ENCODE data around the gene FAM72D.
"Not testable (repeated sequence)": the region's sequence is repeated elsewhere in the genome, so short reads cannot be mapped to it uniquely, and the experiment has no call there.

Gene FAM72D

GRCh38 chr1:145111674-145112073, 15.9 kb downstream of the FAM72D start:
- no CpG with 5 or more reads among the region's 3 CpGs for WGBS, 2 donors (ENCODE audit: extremely low coverage in 2 of 2, insufficient read length in 2 of 2, insufficient replicate concordance in 1 of 2)
- H2BK5ac ChIP-seq (ENCODE audit: low read length) = not testable (repeated sequence)

GRCh38 chr1:145112703-145113102, 16.9 kb downstream of the FAM72D start:
- not testable (repeated sequence) for H2BK12ac ChIP-seq (ENCODE audit: low read length); H3K18ac ChIP-seq (ENCODE audit: low read length); H2AK5ac ChIP-seq (ENCODE audit: low read depth, low read length); H4K91ac ChIP-seq (ENCODE audit: low read depth, low read length, poor library complexity); H2AFZ ChIP-seq (ENCODE audit: low read length); H3K9ac ChIP-seq (ENCODE audit: low read depth, low read length, poor library complexity); H3K4me1 ChIP-seq (ENCODE audit: control insufficient read depth in 2 of 2, insufficient read depth in 1 of 2, low read depth in 1 of 2, low read length in 2 of 2); H2BK5ac ChIP-seq (ENCODE audit: low read length); H3K23ac ChIP-seq (ENCODE audit: low read depth, low read length, poor library complexity); H3K36me3 ChIP-seq (replicated peaks in 1 of 2; ENCODE audit: control insufficient read depth in 2 of 2, insufficient read depth in 2 of 2, low read length in 2 of 2); H2BK15ac ChIP-seq (ENCODE audit: low read length); H3K14ac ChIP-seq (ENCODE audit: low read length); H3K27me3 ChIP-seq (ENCODE audit: control insufficient read depth in 3 of 3, insufficient read depth in 3 of 3, low read depth in 1 of 3, low read length in 3 of 3); H3K79me1 ChIP-seq (ENCODE audit: low read depth, low read length); H2BK120ac ChIP-seq (ENCODE audit: low read depth, low read length); H3K4me3 ChIP-seq (ENCODE audit: low read length in 2 of 2); H3K4me2 ChIP-seq (ENCODE audit: insufficient read depth, low read length, poor library complexity, severe bottlenecking); H4K8ac ChIP-seq (ENCODE audit: low read depth, low read length); H3K9me3 ChIP-seq (replicated peaks in 1 of 2; ENCODE audit: control insufficient read depth in 2 of 2, insufficient read depth in 1 of 2, low read depth in 1 of 2, low read length in 2 of 2); H3K27ac ChIP-seq (replicated peaks; ENCODE audit: low read length); DNase-seq (ENCODE audit: low spot score); H3K4ac ChIP-seq (ENCODE audit: low read length)
- no CpG with 5 or more reads among the region's 3 CpGs for WGBS, 2 donors (ENCODE audit: extremely low coverage in 2 of 2, insufficient read length in 2 of 2, insufficient replicate concordance in 1 of 2)

More at GRCh38 chr1:145111674-145112073, 15.9 kb downstream of the FAM72D start:
- H3K4ac ChIP-seq (ENCODE audit: low read length); H3K27me3 ChIP-seq (ENCODE audit: control insufficient read depth in 3 of 3, insufficient read depth in 3 of 3, low read depth in 1 of 3, low read length in 3 of 3); H3K4me3 ChIP-seq (ENCODE audit: low read length in 2 of 2); H3K23ac ChIP-seq (ENCODE audit: low read depth, low read length, poor library complexity); H2AFZ ChIP-seq (ENCODE audit: low read length); H3K4me2 ChIP-seq (ENCODE audit: insufficient read depth, low read length, poor library complexity, severe bottlenecking); H3K36me3 ChIP-seq (replicated peaks in 1 of 2; ENCODE audit: control insufficient read depth in 2 of 2, insufficient read depth in 2 of 2, low read length in 2 of 2); DNase-seq (ENCODE audit: low spot score); H4K91ac ChIP-seq (ENCODE audit: low read depth, low read length, poor library complexity); H3K9ac ChIP-seq (ENCODE audit: low read depth, low read length, poor library complexity); H3K4me1 ChIP-seq (ENCODE audit: control insufficient read depth in 2 of 2, insufficient read depth in 1 of 2, low read depth in 1 of 2, low read length in 2 of 2); H3K14ac ChIP-seq (ENCODE audit: low read length); H2BK120ac ChIP-seq (ENCODE audit: low read depth, low read length); H3K18ac ChIP-seq (ENCODE audit: low read length); H2AK5ac ChIP-seq (ENCODE audit: low read depth, low read length); H3K9me3 ChIP-seq (replicated peaks in 1 of 2; ENCODE audit: control insufficient read depth in 2 of 2, insufficient read depth in 1 of 2, low read depth in 1 of 2, low read length in 2 of 2); H3K27ac ChIP-seq (replicated peaks; ENCODE audit: low read length); H2BK12ac ChIP-seq (ENCODE audit: low read length); H4K8ac ChIP-seq (ENCODE audit: low read depth, low read length); H2BK15ac ChIP-seq (ENCODE audit: low read length); H3K79me1 ChIP-seq (ENCODE audit: low read depth, low read length): not testable (repeated sequence)

GRCh38 chr1:145114560-145115057, 18.8 kb downstream of the FAM72D start:
- H2BK5ac ChIP-seq (ENCODE audit: low read length); H2BK120ac ChIP-seq (ENCODE audit: low read depth, low read length); H2BK15ac ChIP-seq (ENCODE audit: low read length); H3K79me1 ChIP-seq (ENCODE audit: low read depth, low read length); H3K4me2 ChIP-seq (ENCODE audit: insufficient read depth, low read length, poor library complexity, severe bottlenecking); H3K4ac ChIP-seq (ENCODE audit: low read length); H3K4me3 ChIP-seq (ENCODE audit: low read length in 2 of 2); H3K14ac ChIP-seq (ENCODE audit: low read length); H2BK12ac ChIP-seq (ENCODE audit: low read length); H4K91ac ChIP-seq (ENCODE audit: low read depth, low read length, poor library complexity); H3K27ac ChIP-seq (replicated peaks; ENCODE audit: low read length); H3K18ac ChIP-seq (ENCODE audit: low read length); H3K36me3 ChIP-seq (replicated peaks in 1 of 2; ENCODE audit: control insufficient read depth in 2 of 2, insufficient read depth in 2 of 2, low read length in 2 of 2); H3K9ac ChIP-seq (ENCODE audit: low read depth, low read length, poor library complexity); H2AK5ac ChIP-seq (ENCODE audit: low read depth, low read length); H2AFZ ChIP-seq (ENCODE audit: low read length); H3K27me3 ChIP-seq (ENCODE audit: control insufficient read depth in 3 of 3, insufficient read depth in 3 of 3, low read depth in 1 of 3, low read length in 3 of 3); H3K9me3 ChIP-seq (replicated peaks in 1 of 2; ENCODE audit: control insufficient read depth in 2 of 2, insufficient read depth in 1 of 2, low read depth in 1 of 2, low read length in 2 of 2); H3K4me1 ChIP-seq (ENCODE audit: control insufficient read depth in 2 of 2, insufficient read depth in 1 of 2, low read depth in 1 of 2, low read length in 2 of 2); H4K8ac ChIP-seq (ENCODE audit: low read depth, low read length); H3K23ac ChIP-seq (ENCODE audit: low read depth, low read length, poor library complexity); DNase-seq (ENCODE audit: low spot score): not testable (repeated sequence)
- WGBS, 2 donors (ENCODE audit: extremely low coverage in 2 of 2, insufficient read length in 2 of 2, insufficient replicate concordance in 1 of 2) = no CpG with 5 or more reads among the region's 1 CpG

GRCh38 chr1:145115587-145116493, 20.1 kb downstream of the FAM72D start:
- not testable (repeated sequence) for H3K36me3 ChIP-seq (replicated peaks in 1 of 2; ENCODE audit: control insufficient read depth in 2 of 2, insufficient read depth in 2 of 2, low read length in 2 of 2); H4K8ac ChIP-seq (ENCODE audit: low read depth, low read length); H2BK15ac ChIP-seq (ENCODE audit: low read length); H3K14ac ChIP-seq (ENCODE audit: low read length); H3K23ac ChIP-seq (ENCODE audit: low read depth, low read length, poor library complexity); H3K27me3 ChIP-seq (ENCODE audit: control insufficient read depth in 3 of 3, insufficient read depth in 3 of 3, low read depth in 1 of 3, low read length in 3 of 3); H3K79me1 ChIP-seq (ENCODE audit: low read depth, low read length); H3K4ac ChIP-seq (ENCODE audit: low read length); H2AFZ ChIP-seq (ENCODE audit: low read length); H2BK120ac ChIP-seq (ENCODE audit: low read depth, low read length); H3K9ac ChIP-seq (ENCODE audit: low read depth, low read length, poor library complexity); H3K4me1 ChIP-seq (ENCODE audit: control insufficient read depth in 2 of 2, insufficient read depth in 1 of 2, low read depth in 1 of 2, low read length in 2 of 2); H2BK5ac ChIP-seq (ENCODE audit: low read length); DNase-seq (ENCODE audit: low spot score); H3K27ac ChIP-seq (replicated peaks; ENCODE audit: low read length); H3K9me3 ChIP-seq (replicated peaks in 1 of 2; ENCODE audit: control insufficient read depth in 2 of 2, insufficient read depth in 1 of 2, low read depth in 1 of 2, low read length in 2 of 2); H3K4me2 ChIP-seq (ENCODE audit: insufficient read depth, low read length, poor library complexity, severe bottlenecking); H4K91ac ChIP-seq (ENCODE audit: low read depth, low read length, poor library complexity); H3K18ac ChIP-seq (ENCODE audit: low read length); H2BK12ac ChIP-seq (ENCODE audit: low read length); H2AK5ac ChIP-seq (ENCODE audit: low read depth, low read length); H3K4me3 ChIP-seq (ENCODE audit: low read length in 2 of 2)
- WGBS, 2 donors (ENCODE audit: extremely low coverage in 2 of 2, insufficient read length in 2 of 2, insufficient replicate concordance in 1 of 2) = no CpG with 5 or more reads among the region's 6 CpGs

All from neuronal stem cell (in vitro differentiated cells).